IPS-11a (cell line): ENCODE measurements around the gene PRLH.

Experiments used
- H3K4me3 ChIP-seq: one replicate; pipeline ENCODE4 v1.5.1; 2013; ENCODE audit warnings: low read depth, low read length, control low read depth

The PRLH gene

DNA sequence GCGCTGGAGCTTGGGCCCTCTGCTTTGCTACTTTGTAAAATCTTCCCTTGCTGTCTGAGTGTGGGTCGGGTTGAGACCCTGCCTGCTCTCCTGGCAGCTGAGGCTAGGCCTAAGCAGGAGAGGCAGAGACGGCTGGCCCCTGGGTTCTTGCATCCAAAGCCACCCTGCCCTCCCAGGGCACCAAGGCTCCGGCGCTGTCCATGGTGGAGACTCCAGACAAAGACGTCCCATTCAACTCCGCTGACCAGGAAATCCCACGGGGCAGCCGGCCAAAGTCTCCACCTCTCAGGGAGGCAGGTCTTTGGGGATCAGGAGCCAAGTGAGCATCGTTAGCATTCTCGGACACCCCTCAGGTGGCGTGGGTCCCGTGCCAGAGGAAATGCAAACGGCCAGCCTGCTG, 2.6 kb upstream of the PRLH start:
- H3K4me3 ChIP-seq = no peak overlapping the region

GRCh38 chr2:237564526-237565131, 1.7 kb upstream of the PRLH start:
- no peak overlapping the region for H3K4me3 ChIP-seq

DNA sequence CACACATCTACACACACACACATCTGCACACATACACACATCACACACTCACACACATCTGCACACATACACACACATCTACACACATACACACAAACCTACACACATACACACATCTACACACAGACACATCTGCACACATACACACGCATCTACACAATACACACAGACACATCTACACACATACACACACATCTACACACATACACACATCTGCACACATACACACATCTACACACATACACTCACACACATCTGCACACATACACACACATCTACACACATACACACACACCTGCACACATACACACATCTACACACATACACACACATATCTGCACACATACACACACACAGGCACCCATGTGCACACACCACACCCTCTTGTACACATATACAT, 400 bp upstream of the PRLH start:
- H3K4me3 ChIP-seq = no peak overlapping the region

DNA sequence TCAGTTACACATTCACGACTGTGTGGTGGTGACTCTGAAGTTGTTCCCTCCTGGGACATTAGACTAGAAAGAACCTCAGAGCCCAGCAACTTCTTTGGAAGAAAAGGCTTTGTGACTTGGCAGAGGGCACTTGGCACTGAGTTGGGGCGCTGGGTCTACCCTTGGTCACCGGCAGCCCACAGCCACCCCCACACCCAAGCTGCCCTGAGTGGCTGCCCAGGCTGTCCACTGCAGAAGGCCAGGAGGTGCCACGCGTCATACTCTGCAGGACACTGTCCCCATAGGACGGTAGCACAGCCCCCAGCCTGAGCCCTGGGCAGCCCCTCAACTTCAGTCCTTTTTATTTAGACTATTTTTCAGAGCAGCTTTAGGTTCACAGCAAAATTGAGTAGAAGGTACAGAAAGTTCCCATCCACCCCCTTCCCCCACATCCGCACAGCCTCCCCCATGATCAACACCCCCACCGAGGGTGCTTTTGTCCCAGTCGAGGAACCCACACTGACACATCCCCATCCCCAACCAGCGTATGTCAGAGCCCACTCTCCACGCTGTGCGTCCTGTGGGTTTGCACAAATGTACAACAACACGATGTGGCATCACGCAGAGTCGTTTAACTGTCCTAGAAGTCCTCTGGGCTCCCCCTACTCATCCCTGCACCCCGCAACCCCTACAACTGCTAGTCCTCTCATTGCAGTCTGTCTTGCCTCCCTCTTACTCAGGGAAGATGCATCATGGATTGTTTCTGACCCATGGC, 1.1 kb downstream of the PRLH start:
- H3K4me3 ChIP-seq = no peak overlapping the region

DNA sequence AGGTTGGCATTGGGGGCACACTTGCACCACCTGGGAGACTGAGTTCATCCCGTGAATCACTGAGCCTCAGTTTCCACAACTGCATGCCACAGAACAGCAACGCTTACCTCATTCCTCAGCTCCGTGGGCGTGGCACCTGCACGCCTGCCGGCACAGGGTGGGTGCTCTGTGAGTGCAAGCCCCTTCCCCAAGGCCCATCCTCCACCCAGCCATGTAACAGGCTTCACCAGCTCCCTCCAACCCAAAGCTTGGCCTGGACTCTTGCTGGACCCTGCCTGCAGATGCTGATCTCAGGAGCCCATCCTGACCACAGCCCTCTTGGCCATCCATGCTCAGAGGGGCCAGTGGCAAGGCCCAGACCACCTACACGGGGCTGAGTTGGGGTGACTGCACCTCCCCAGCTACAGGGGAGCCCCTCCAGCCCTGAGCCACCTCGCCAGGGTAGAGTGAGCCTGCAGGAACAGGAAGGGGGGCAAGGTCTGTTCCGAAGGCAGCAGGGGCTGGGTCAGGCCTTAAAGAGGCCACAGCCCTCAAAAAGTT, 1.8 kb downstream of the PRLH start:
- no peak overlapping the region for H3K4me3 ChIP-seq

DNA sequence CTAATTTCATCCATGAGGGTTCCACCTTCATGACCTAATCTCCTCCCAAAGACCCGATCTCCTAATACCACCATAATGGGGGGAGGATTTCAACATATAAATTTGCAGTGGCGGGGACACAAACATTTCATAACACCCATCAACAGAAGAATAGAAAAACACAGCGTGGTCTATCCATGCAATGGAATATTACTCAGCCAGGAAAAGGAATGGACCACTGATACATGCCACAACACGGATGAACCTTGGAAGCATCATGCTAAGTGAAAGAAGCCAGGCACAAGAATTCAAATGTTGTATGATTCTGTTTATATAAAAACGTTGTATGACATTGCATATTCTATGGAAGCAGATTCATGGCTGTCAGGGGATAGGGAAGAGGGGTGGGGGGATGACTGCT, 2.7 kb downstream of the PRLH start:
- no peak overlapping the region for H3K4me3 ChIP-seq

GRCh38 chr2:237569896-237570295, 3.5 kb downstream of the PRLH start:
- H3K4me3 ChIP-seq = no peak overlapping the region

DNA sequence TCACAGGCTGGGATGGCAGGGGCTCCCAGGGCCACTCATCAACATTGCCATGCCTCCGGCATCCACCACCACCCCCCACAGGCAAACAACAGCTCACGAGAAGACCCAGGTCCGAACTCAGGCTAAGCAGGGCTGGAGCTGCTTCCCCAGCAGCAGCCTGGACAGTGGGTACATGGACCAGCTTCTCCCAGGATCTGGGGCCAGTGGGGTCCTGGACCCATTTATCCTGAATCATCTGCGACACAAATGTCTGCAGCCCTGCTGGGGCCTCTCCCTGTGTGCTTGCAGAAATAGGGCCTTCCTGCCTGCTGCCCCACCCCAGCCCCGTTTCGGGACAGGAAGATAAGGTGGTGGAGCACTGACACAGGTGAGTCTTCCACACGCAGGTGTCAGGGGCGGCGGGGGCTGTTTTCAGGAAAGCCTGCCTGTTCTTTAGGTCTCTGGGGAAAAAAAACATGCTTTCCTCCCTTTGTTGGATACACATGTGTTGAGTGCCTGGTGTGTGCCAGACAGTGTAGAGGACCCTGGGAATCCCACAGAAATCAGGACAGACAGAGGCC, 4.5 kb downstream of the PRLH start:
- H3K4me3 ChIP-seq = no peak overlapping the region

DNA sequence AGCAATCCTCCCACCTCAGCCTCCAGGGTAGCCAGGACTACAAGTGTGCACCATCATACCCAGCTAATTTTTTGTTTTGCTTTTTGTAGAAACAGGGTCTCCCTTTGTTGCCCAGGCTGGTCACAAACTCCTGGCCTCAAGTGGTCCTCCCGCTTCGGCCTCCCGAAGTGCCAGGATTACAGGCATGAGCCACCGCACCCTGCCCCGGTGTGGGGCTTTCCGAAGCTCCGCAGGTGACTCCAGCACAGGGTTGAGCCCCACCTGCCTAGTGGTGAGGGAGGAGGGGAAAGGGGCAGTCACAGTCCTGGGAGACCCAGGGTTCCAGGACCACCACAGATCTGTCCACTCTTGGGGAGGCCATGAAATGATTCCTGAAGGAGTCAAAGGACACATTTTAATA, 5.2 kb downstream of the PRLH start:
- H3K4me3 ChIP-seq = no peak overlapping the region

DNA sequence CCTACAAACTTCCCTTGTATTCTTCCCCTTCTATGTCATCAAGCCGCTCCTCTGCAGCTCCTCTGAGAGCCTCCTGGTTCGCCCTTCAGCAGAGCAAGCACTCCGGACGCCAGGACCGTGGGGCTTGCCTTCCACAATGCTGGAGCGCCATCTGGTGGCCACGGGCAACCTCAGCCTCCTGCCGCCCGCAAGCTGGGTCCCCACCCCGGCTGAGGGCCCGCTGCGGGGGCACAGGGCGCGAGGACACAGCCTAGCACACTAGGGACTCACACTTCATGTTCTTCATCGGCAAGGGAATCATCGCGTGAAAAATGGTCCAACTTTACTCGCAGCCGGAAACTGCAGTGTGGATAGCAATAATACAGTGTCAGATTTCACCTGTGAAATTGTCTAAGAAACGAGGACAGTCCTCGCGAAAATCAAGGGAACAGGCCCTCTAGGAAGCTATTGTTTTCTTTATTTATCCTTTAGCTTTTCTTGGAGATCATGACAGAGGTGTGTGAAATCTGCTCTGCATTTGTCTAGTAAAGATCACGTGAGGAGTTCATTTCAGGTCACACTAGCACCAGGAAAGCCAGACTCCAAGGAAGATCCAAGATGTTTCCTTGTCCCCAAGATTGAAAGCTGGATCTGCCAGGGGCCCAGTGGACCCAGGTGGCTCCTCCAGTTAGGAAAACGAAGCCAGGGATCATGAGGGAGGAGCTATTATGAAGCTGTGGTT, 5.8 kb downstream of the PRLH start:
- H3K4me3 ChIP-seq = no peak overlapping the region

DNA sequence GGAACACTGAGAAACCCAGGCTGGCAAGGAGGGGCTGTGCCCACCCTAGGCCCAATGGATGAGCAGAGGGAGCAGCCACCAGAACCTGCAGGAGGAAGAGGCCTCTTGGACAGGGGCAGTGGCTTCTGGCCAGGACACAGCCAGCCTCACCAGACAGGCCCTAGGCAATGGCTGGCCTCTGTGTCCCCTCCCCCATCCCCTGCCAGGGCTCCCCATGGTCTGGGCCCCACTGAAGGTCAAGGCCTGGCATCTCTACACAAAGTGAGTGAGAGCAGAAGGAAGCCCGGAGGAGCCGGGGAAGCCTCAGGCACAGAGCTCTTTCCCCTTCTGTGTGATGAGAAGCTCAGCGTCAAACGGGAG, 6.3 kb downstream of the PRLH start:
- no peak overlapping the region for H3K4me3 ChIP-seq

DNA sequence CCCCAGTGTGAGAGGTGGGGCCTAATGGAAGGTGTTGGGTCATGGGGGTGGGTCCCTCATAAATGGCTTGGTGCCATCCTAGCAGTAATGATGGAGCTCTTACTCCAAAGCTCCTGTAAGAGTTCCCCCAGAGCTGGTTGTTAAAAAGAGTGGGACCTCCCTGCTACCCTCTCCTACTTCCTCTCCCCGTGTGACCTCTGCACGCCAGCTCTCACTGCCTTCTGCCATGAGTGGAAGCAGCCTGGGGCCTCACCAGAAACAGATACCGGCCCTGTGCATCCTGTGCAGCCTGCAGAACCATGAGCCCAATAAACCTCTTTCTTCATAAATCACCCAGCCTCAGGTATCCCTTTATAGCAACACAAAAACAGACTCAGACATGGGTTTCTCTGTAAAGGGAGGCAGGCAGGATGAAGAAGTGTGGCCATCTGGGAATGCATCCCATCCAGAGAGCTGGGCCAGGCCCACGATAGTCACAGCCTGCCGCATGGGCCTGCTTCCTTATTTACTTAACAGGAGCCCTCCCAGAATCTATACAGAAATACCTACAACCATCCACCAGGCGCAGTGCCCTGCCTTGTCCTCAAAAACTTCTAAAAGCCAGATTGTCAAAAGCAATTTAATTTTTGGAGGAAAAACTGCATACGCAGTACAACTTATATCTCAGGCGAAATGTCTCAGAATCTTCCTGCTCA, 7.5 kb downstream of the PRLH start:
- no peak overlapping the region for H3K4me3 ChIP-seq

- no peak overlapping the region for H3K4me3 ChIP-seq
These were observed 8.1 kb downstream of the PRLH start for GRCh38 chr2:237574467-237574866.

DNA sequence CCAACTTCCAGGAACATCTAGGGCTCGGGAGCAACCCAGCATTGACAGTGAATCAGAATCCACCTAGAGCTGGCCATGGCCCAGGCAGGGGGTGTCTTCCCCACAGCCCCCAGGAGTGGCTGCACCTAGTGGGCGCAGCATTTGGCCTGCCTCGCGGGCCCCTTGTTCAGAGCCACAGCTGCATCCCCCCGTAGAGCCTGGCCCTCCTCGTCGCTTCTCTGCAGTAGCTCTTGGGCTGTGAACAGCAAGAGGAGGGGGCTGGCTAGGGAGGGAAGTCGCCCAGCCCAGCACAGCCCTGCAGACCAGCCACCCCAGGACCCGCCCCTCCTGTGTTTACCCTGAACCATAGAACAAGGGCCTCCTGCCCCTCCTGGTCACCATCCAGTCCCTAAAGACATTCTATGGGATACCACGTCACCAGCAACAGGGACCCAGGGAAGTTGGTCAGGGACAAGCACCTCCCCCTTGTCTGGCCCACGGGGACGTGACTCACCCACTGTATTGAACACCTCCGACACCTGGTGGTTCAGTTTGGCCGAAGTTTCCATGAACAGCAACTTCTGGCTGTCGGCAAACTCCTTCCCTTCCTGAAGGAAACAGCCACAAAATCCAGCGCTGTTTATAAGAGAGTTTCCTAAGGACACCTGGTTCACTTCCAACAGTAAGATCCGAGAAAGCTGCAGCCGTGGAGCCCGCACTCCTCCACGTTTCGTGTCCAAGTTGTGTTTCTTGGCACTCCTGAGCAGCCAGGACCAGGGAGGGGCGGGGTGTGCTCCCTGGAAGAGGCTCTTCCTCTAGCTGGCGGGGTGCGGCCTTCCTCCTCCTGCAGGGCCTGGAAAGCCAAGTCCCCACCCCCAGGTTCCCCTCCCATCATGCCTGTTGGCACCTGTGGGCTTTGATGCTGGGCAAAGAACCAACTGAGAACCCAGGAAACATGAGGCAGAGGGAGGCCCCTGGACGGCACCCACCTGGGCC, 8.8 kb downstream of the PRLH start:
- H3K4me3 ChIP-seq = no peak overlapping the region

DNA sequence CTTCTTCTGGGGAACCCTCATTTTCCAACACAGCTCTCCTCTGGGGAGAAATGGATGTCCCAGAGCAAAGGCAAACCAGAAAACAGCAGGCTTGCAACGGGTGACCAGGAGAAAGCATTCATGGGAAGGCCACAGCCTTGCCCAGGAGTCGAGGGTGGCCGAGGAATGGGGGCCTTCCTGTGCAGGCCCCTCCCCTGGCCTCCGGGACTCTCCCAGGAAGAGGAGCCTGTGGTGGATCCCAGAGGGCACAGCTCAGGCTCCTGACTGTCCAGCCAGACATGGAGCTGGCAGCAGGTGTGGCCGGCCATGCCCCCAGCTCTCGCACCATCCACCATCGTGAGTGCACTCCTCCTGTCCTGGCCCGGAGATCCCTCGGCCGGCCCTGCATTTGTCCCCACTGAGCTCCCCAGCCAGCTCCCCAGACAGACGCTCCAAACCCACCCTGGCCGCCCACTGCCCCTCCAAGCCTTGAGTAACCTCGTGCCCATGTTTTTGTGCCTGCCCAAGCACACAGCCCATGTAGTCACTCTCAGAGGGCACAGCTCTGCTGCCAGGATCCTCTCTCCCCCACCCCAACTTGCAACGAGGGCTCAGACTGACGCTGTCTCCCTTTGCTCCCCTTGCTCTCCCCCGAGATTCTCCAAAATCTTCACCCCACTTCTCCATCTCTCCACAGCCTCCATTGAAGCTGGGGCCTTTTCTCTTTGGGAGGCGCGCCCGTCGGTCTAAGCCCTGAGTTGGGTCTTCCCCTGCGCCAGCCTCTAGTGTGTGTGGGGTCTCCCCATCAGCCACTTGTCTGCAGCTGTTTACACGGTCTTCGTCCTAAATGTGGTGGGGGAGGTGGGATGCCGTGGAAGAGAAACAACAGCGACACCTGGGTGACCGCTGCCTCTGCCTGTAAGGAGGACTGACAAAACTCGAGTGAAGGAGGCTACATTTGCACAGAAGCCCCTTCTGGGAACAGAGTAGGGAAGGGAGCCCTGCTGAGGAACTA, 9.8 kb downstream of the PRLH start:
- no peak overlapping the region for H3K4me3 ChIP-seq

DNA sequence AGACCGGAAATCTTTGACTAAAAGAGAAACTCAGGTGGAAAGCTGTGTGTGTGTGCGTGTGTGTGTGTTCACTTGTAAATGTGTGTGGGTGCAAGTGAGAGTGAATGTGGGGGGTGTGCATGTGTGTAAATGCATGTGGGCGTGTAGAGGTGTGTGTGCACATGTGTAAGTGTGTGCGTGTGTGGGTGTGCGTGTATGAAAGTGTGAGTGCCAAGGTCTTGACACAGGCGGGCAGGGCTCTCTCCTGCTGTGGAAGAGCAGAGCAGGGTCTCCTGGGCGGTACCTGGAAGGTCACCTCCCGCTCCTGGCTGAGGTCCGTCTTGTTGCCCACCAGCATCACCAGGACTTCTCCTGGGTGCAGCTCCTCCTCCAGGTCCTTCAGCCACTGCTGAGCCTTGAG, 10.6 kb downstream of the PRLH start:
- H3K4me3 ChIP-seq = no peak overlapping the region

DNA sequence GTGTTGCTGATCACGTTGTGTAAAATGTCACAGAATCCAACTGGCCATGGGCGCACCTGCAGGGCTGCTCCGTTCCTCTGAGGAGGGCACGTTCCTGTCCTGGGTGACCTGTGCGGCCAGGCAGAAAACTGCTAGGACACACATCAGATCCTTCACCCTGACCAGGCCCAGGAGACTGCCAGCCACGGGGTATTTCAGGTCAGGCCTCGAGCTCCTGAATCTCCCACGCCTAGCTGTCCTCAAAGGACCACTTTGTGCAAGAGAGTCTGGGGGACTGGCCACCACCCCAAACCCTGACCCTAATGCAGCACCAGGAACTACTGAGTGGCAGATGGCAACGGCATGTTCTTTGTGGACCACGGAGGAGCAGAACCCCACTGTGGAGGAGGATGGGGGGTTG, 11.1 kb downstream of the PRLH start:
- H3K4me3 ChIP-seq = no peak overlapping the region

DNA sequence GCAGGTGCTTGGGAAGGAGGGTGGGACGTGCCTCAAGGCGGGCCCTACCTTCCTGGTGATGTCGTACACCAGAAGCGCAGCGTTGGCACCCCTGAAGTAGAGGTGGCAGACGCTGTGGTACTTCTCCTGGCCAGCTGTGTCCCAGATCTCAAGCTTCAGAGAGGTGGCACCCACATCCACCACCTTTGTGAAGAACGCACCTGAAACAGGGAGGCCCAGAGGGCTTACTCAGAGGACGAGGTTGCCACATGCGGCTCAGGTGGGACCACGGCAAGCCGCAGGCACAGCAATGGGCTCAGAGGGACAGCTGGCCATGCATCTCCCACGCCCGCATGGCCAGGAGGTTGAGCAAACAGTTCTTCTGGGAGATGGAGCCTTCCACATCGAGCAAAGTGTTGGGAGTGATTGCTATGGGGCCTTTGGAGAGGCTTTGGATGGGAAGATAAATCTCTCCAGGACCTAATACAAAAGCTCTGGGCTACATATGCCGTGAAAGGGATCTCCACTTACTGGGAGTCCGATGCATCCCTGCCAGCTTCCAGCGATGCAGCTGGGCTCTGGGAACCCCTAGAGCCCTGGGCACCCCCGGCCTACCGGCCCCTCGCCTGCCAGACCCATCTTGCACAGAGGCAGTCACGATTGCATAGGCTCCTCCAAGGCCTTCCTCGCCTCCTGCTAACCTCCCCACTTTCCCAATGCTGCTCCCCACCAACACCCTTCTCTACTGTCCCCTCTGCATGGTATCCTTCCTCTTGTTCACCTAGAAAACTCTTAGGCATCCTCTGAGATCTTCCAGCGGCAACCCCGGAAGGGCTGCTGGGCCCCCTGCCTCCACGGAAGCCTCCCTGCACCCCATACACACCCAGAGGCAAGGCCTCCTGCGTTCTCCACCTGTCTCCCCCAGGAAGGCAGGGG, 11.8 kb downstream of the PRLH start:
- no peak overlapping the region for H3K4me3 ChIP-seq
